B cell (primary cell): ENCODE measurements around the gene HGFAC.

Source experiments
- CTCF ChIP-seq: fragments of 200-600 bp; IDR thresholded peaks from one replicate; pipeline ENCODE4 v1.8.0; 2022; ENCODE audit warnings: antibody characterized with exemption, mild to moderate bottlenecking
- EZH2 ChIP-seq: IDR thresholded peaks from 2 replicates; pipeline ENCODE4 v1.6.1; 2012; ENCODE audit warnings: borderline replicate concordance, low read depth, mild to moderate bottlenecking, moderate library complexity, low read length; ENCODE audit not compliant: insufficient read depth, poor library complexity, severe bottlenecking

- TF ChIP-seq CTCF (no peak), EZH2 (no peak)
These were observed 34.0 kb downstream of the HGFAC start for GRCh38 chr4:3475713-3476260.
